Nephron (organoid): ENCODE data around the gene LZTR1.

Source experiments
- H3K27ac Mint-ChIP-seq, 3 experiments: 2 replicates each; pipeline ENCODE4 v1.8.0; 2020; ENCODE audit warnings: mixed read lengths in 3 of 3, mild to moderate bottlenecking in 2 of 3, moderate library complexity in 1 of 3
- H3K27me3 Mint-ChIP-seq: 2 replicates; pipeline ENCODE4 v1.8.0; 2021; ENCODE audit warnings: low read depth, mild to moderate bottlenecking, moderate library complexity, mixed read lengths
- H3K36me3 Mint-ChIP-seq: 2 replicates; pipeline ENCODE4 v1.8.0; 2020; ENCODE audit warnings: low read depth, mixed read lengths
- H3K4me1 Mint-ChIP-seq: 2 replicates; pipeline ENCODE4 v1.8.0; 2020; ENCODE audit warnings: mixed read lengths
- H3K4me3 Mint-ChIP-seq, 3 experiments: 2 replicates each; pipeline ENCODE4 v1.8.0; 2020; ENCODE audit warnings: mild to moderate bottlenecking in 3 of 3, mixed read lengths in 3 of 3, moderate library complexity in 2 of 3
- H3K9me3 Mint-ChIP-seq: 2 replicates; pipeline ENCODE4 v1.8.0; 2020; ENCODE audit warnings: mixed read lengths
- TF ChIP-seq, protein P1 (sequence below), 3 experiments: fragments of 200-600 bp; sonication (generic); IDR thresholded peaks; one replicate each; pipeline ENCODE4 v1.5.0; 2021; ENCODE audit warnings: antibody characterized with exemption in 3 of 3; ENCODE audit not compliant: unreplicated experiment in 3 of 3

LZTR1 gene

DNA sequence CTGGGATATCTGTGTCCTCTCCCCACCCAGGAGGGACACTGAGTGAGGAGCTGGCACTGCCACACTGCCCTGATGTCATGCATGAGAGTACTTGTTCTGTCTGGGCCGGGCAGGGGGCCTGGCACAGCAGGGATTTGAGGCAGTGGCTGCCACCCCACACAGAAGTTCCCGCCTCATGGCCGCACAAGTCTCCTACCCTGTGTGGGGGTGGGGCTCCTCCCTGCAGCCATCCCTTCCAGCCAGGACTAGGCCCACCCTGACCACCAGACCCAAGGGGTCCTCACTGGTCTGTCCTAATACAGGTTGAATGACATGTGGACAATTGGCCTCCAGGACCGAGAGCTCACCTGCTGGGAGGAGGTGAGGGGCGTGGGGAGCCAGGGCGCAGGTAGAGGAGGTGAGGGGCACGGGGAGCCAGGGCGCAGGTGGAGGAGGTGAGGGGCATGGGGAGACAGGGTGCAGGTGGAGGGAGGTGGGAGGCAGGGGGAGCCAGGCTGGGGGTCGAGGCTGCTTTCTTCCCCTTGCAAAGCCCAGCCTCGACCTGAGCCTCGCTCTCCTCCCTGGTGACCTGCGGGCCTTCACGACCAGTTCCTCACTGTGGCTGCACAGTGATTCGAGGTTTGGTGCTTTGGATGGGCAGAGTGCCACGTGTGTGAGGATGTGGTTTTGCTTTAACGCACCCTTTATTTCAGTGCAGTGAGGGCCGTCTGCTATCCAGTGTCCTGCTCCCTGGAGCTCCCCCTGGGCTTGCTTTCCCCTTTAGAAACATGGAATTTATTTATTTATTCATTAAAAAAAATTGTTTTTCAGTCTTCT is 7.4 kb downstream of the LZTR1 start:
- Mint-ChIP-seq H3K36me3 (peaks cover 14% of the 10 kb centered on the region), H3K4me1 (no peaks in the 10 kb centered on the region), H3K27me3 (no peaks in the 10 kb centered on the region), H3K9me3 (no peaks in the 10 kb centered on the region), H3K4me3 (no peak overlapping the region), H3K27ac (no peak overlapping the region)
- TF ChIP-seq, protein P1, sequence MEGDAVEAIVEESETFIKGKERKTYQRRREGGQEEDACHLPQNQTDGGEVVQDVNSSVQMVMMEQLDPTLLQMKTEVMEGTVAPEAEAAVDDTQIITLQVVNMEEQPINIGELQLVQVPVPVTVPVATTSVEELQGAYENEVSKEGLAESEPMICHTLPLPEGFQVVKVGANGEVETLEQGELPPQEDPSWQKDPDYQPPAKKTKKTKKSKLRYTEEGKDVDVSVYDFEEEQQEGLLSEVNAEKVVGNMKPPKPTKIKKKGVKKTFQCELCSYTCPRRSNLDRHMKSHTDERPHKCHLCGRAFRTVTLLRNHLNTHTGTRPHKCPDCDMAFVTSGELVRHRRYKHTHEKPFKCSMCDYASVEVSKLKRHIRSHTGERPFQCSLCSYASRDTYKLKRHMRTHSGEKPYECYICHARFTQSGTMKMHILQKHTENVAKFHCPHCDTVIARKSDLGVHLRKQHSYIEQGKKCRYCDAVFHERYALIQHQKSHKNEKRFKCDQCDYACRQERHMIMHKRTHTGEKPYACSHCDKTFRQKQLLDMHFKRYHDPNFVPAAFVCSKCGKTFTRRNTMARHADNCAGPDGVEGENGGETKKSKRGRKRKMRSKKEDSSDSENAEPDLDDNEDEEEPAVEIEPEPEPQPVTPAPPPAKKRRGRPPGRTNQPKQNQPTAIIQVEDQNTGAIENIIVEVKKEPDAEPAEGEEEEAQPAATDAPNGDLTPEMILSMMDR (IDR thresholded peaks at IDR 0.05; ENCODE audit: unreplicated experiment in 3 of 3), result no peak

DNA sequence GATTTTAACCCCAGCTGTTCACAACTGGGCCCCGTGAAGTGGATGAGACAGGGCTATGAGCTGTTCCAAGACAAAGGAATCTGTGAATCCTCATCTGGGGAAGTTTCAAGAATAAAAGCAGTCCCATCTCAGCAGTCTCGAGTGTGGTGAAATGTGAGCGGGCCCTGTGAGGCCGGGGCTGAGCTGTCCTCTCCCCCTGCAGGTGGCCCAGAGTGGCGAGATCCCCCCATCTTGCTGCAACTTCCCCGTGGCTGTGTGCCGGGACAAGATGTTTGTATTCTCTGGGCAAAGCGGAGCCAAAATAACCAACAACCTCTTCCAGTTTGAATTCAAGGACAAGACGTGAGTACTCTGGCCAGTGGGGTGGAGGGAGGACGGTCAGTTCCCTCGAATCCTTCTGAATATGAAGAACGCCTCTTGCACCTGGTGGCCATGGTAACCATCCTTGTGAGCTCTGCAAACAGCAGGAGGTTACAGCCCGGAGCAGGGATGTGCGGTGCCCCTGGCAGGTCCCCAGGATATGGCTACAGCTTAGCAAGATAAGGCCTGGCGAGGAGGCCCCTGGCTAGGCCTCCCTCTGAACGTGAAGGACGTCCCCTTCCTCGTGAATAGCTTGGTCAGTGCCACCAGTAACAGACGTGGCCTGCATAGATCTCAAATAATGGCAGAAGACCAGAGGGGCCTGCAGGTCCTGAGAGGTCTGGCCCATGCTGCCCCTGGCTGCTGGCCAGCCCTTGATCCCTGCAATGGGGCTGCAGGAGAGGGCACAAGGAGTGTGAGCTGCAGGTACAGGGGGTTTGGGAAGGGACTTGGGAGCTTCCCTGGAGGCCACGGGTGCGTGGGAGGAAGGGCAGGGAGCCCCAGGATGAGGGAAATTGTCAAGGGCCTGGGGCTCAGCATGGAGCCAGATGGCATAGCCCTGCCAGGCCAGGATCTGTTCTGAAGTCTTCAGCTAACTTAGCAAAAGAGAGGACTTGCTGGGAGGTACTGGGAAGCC is 8.4 kb downstream of the LZTR1 start:
- Mint-ChIP-seq H3K4me3 (no peak overlapping the region), H3K27ac (no peak overlapping the region), H3K36me3 (peaks cover 14% of the 10 kb centered on the region), H3K4me1 (no peaks in the 10 kb centered on the region), H3K27me3 (no peaks in the 10 kb centered on the region), H3K9me3 (no peaks in the 10 kb centered on the region)
- TF ChIP-seq, protein P1 (IDR thresholded peaks at IDR 0.05; ENCODE audit: unreplicated experiment in 3 of 3), result no peak

DNA sequence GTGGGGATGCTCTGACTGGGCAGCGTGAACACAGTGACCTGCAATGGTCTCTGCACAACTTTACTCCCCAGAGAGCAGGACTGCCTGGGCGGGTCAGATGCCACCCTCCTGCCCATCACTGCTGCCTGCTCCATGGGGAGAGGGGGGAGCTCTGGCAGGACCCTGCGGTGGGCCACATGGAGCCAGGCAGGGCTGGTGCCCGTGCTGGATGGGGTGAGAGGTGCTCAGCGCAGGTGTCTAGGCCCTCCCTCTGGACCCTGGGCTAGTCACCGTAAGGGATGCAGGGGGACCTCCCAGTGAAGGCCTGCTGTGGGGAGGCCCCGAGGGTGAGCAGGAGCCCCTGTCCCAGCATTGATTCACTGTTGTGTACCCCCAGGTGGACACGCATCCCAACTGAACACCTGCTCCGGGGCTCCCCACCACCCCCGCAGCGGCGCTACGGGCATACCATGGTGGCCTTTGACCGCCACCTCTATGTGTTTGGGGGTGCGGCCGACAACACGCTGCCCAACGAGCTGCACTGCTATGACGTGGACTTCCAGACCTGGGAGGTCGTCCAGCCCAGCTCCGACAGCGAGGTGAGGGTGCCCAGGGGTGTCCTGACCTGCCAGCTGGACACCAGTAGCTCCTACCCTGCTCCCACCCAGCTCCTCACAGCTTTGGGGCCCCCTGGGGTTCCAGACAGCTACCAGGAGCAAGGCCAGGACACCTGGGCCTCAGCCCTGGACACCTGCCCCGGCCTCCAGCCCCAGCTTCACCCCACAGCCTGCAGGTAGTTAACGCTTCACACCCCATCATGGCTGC is 9.4 kb downstream of the LZTR1 start:
- TF ChIP-seq, protein P1 (IDR thresholded peaks at IDR 0.05; ENCODE audit: unreplicated experiment in 3 of 3), result no peak
- Mint-ChIP-seq H3K9me3 (no peaks in the 10 kb centered on the region), H3K27ac (no peak overlapping the region), H3K4me1 (no peaks in the 10 kb centered on the region), H3K4me3 (no peak overlapping the region), H3K27me3 (no peaks in the 10 kb centered on the region), H3K36me3 (peaks cover 15% of the 10 kb centered on the region)

DNA sequence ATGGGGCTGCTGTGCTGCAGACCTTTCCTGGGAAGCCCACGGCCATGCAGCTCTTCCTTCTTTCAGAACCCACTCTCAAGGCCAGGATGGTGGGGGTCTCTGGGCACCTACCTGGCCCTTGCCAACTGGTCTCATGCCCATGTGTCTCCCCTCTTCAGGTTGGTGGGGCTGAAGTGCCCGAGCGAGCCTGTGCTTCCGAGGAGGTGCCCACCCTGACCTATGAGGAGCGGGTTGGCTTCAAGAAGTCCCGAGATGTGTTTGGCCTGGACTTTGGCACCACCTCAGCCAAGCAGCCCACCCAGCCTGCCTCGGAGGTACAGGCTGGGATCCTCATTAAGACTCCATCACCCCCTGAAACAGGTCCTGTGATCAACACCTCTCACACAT is 10.0 kb downstream of the LZTR1 start:
- no peaks in the 10 kb centered on the region for H3K9me3 Mint-ChIP-seq

More for the DNA sequence above, 10.0 kb downstream of the LZTR1 start:
- Mint-ChIP-seq H3K36me3 (peaks cover 13% of the 10 kb centered on the region), H3K4me1 (no peaks in the 10 kb centered on the region), H3K4me3 (no peak overlapping the region), H3K27me3 (no peaks in the 10 kb centered on the region), H3K27ac (no peak overlapping the region)
- TF ChIP-seq, protein P1 (IDR thresholded peaks at IDR 0.05; ENCODE audit: unreplicated experiment in 3 of 3), result no peak
